HepG2 (cell line): ENCODE measurements around the gene GRK5. TPM values are rescaled to one million over a fixed set of nuclear protein-coding genes. Genes with fewer than 3 reads are reported as not detected.
A peak's percentile ranks its signal among the peaks of the same experiment; 100 is the strongest.

ENCODE experiments used
- ATAC-seq: fragments of 200-7000 bp; cut with Tn5 transposase; 3 replicates; pipeline ENCODE4 v1.9.1; 2020; ENCODE audit warnings: mild to moderate bottlenecking, moderate library complexity
- BruUV-seq: library from RNA; stranded (reverse); fragments of 400-500 nt; replicated peaks from 2 replicates; lab custom pipeline; 2021; lab: Mats Ljungman, UMichigan
- CTCF ChIA-PET: fragments of 300-600 bp; formaldehyde crosslinking; extraction: SDS; loops from one replicate; lab custom pipeline; 2021; ENCODE audit warnings: low total read pairs, inconsistent platforms, low intra/inter-chr PET ratio; lab: Yijun Ruan, JAX
- POLR2A ChIA-PET: fragments of 350-600 bp; sonication (Branson Sonifier 250); formaldehyde crosslinking; loops from one replicate; lab custom pipeline; 2020; ENCODE audit warnings: antibody characterized with exemption, inconsistent platforms; lab: Yijun Ruan, JAX
- DNase-seq: peaks from one replicate; pipeline ENCODE4 v3.0.0-alpha.2; 2015; ENCODE audit warnings: low spot score
- FAIRE-seq: peaks from 3 replicates; lab custom pipeline; 2011; peaks lifted over from hg19 to GRCh38; lab: Jason Lieb, UNC
- H2AFZ ChIP-seq: one replicate; pipeline ENCODE4 v1.6.1; 2011; ENCODE audit warnings: low read length, inconsistent platforms
- H3K27ac ChIP-seq: fragments of 300-600 bp; 3 replicates; pipeline ENCODE4 v1.8.0; 2011; ENCODE audit warnings: mixed run types, mild to moderate bottlenecking, mixed read lengths, low read length, inconsistent platforms; ENCODE audit not compliant: insufficient read depth; ENCODE audit errors: extremely low read length
- H3K27me3 ChIP-seq, 2 experiments: fragments of 200-600 bp in 1 of 2; 2 replicates in 1 of 2; 3 replicates in 1 of 2; pipeline versions ENCODE4 v1.6.0 to v1.8.0; 2011; ENCODE audit warnings: low read length in 2 of 2, mild to moderate bottlenecking in 2 of 2, moderate library complexity in 2 of 2, inconsistent platforms in 1 of 2; ENCODE audit not compliant: insufficient read depth in 2 of 2, control insufficient read depth in 1 of 2
- H3K36me3 ChIP-seq, 2 experiments: fragments of 200-600 bp in 1 of 2; replicated peaks in 1 of 2; 2 replicates in 1 of 2; 3 replicates in 1 of 2; pipeline versions ENCODE4 v1.5.1 to v1.8.0; 2011; ENCODE audit warnings: low read length in 2 of 2, inconsistent platforms in 1 of 2; ENCODE audit not compliant: insufficient read depth in 2 of 2, control insufficient read depth in 1 of 2
- H3K4me1 ChIP-seq: 2 replicates; pipeline ENCODE4 v1.5.1; 2012; ENCODE audit warnings: low read length, inconsistent platforms; ENCODE audit not compliant: insufficient read depth
- H3K4me2 ChIP-seq: 2 replicates; pipeline ENCODE4 v1.6.0; 2011; ENCODE audit warnings: low read depth, low read length, inconsistent platforms
- H3K4me3 ChIP-seq, 3 experiments: fragments of 200-600 bp in 1 of 3; sonication (generic), shearing (Covaris generic) in 1 of 3; replicated peaks in 1 of 3; 2 replicates each; pipeline ENCODE4 v1.5.1; 2011 to 2016; ENCODE audit warnings: low read length in 3 of 3, inconsistent platforms in 2 of 3, low read depth in 2 of 3, mild to moderate bottlenecking in 2 of 3, control low read depth in 1 of 3, mixed read lengths in 1 of 3; ENCODE audit not compliant: insufficient read depth in 1 of 3
- H3K79me2 ChIP-seq: one replicate; pipeline ENCODE4 v1.6.1; 2011; ENCODE audit warnings: low read length, inconsistent platforms; ENCODE audit not compliant: insufficient read depth
- H3K9ac ChIP-seq: 2 replicates; pipeline ENCODE4 v1.6.0; 2011; ENCODE audit warnings: mild to moderate bottlenecking, low read depth, low read length, inconsistent platforms; ENCODE audit not compliant: insufficient read depth
- H3K9me3 ChIP-seq: 2 replicates; pipeline ENCODE4 v1.5.1; 2012; ENCODE audit warnings: mild to moderate bottlenecking, low read length
- H4K20me1 ChIP-seq: 2 replicates; pipeline ENCODE4 v1.6.0; 2011; ENCODE audit warnings: inconsistent platforms, mild to moderate bottlenecking, low read length, moderate library complexity; ENCODE audit not compliant: insufficient read depth
- BRD4 ChIP-seq: sonication (generic); formaldehyde crosslinking; IDR thresholded peaks from 2 replicates; pipeline ENCODE4 v1.4.0; 2020; ENCODE audit warnings: missing genetic modification reagents
- IRF2 ChIP-seq: IDR thresholded peaks from 2 replicates; pipeline ENCODE4 v1.6.1; 2018; ENCODE audit warnings: missing genetic modification reagents, missing compliant biosample characterization
- KDM1A ChIP-seq: IDR thresholded peaks from 2 replicates; pipeline ENCODE4 v1.6.1; 2016; ENCODE audit warnings: missing compliant biosample characterization
- NCOA1 ChIP-seq: sonication (generic); formaldehyde crosslinking; IDR thresholded peaks from 2 replicates; pipeline ENCODE4 v1.9.0; 2021; ENCODE audit warnings: missing genetic modification reagents
- PCBP1 ChIP-seq: fragments of 200-400 bp; formaldehyde crosslinking; IDR thresholded peaks from 2 replicates; pipeline ENCODE4 v1.6.1; 2017; ENCODE audit warnings: mild to moderate bottlenecking, low read depth, low read length, borderline replicate concordance
- TCF7 ChIP-seq: sonication (generic); IDR thresholded peaks from 2 replicates; pipeline ENCODE4 v1.6.1; 2016; ENCODE audit warnings: antibody characterized with exemption, low read depth
- THAP8 ChIP-seq: sonication (generic); formaldehyde crosslinking; IDR thresholded peaks from 2 replicates; pipeline ENCODE4 v1.5.1; 2020; ENCODE audit warnings: missing genetic modification reagents, mild to moderate bottlenecking, borderline replicate concordance
- ZBTB33 ChIP-seq: sonication (generic); formaldehyde crosslinking; IDR thresholded peaks from 2 replicates; pipeline ENCODE4 v1.4.0; 2020; ENCODE audit warnings: missing genetic modification reagents
- ZBTB34 ChIP-seq: sonication (generic); formaldehyde crosslinking; IDR thresholded peaks from 2 replicates; pipeline ENCODE4 v1.8.0; 2022; ENCODE audit warnings: mild to moderate bottlenecking, missing genetic modification reagents
- ZNF441 ChIP-seq: sonication (generic); formaldehyde crosslinking; IDR thresholded peaks from 2 replicates; pipeline ENCODE4 v1.7.0; 2021; ENCODE audit warnings: missing genetic modification reagents, borderline replicate concordance
- ZNF740 ChIP-seq: sonication (generic); formaldehyde crosslinking; IDR thresholded peaks from 2 replicates; pipeline ENCODE4 v1.4.0; 2020; ENCODE audit warnings: missing genetic modification reagents
- ZNF777 ChIP-seq: sonication (generic); formaldehyde crosslinking; IDR thresholded peaks from 2 replicates; pipeline ENCODE4 v1.4.0; 2020; ENCODE audit warnings: missing genetic modification reagents
- WGBS: methylation state at CpG from one replicate; pipeline ENCODE4 v1.1.6; 2017; ENCODE audit warnings: low lambda C conversion rate; 5-methylcytosine and 5-hydroxymethylcytosine counted together
- in situ Hi-C: cut with HindIII; loops from 2 replicates; pipeline ENCODE4 v1.10.0; 2017; ENCODE audit warnings: low pct_unique_long_range_greater_than_20kb; ENCODE audit not compliant: extremely low pct_ligation_motif_present
- intact Hi-C: fragments of 100-400 bp; cut with micrococcal nuclease; formaldehyde crosslinking; loops from one replicate; pipeline ENCODE4 v1.10.0; 2022; ENCODE audit not compliant: unreplicated experiment
- polyA plus RNA-seq, 8 experiments: library from polyadenylated mRNA; depleted of rRNA in 3 of 8; stranded (reverse) in 7 of 8; unstranded in 1 of 8; fragments of >200 nt; fragmentation: Illumina TruSeq in 4 of 8; extraction: Trizol in 4 of 8; gene quantifications; 2 replicates each; pipeline versions ENCODE4 v1.2.1 to v1.2.3, GENCODE V29; 2011 to 2016; ENCODE audit warnings: low read depth in 4 of 8, missing spikeins in 1 of 8, mixed read lengths in 1 of 8; ENCODE audit not compliant: insufficient read depth in 1 of 8
- total RNA-seq, 5 experiments: library from RNA; depleted of rRNA; stranded (reverse); fragments of >200 nt; fragmentation: Illumina TruSeq; extraction: Trizol; gene quantifications; 2 replicates each; pipeline ENCODE4 v1.2.3, GENCODE V29; 2016; ENCODE audit warnings: low read depth in 1 of 5

Gene GRK5
- total and polyA plus RNA-seq, 2 of the 13 experiments (the other 11 are each of a cell fraction or from before 2014, with no cell fraction given), result 10.4 to 12.6 TPM

- Histone ChIP-seq H3K4me2 (no peak overlapping the region), H3K27me3 (peaks cover 1 to 44% of the 10 kb centered on the region in 2 experiments; a peak in 4 of 5 replicates), H3K36me3 (no peaks in the 10 kb centered on the region), H3K79me2 (no peaks in the 10 kb centered on the region), H3K4me3 (no peak overlapping the region), H3K4me1 (no peaks in the 10 kb centered on the region), H3K27ac (no peak overlapping the region)
- intact Hi-C loops, result no loop called here
- FAIRE-seq, result no peak
- WGBS, result 61% methylated on average over 6 of the region's 8 CpGs
- no peak for ATAC-seq
- CTCF ChIA-PET, result no interaction called here
- no peak for TF ChIP-seq ZNF441
- no peak for TF ChIP-seq ZBTB34 (CRISPR knock-in tag)
- peak; percentile 47; the same call in 1 of the 2 replicates for TF ChIP-seq ZBTB33 (CRISPR knock-in tag)
- no peak for TF ChIP-seq BRD4 (CRISPR knock-in tag)
- TF ChIP-seq, all 625 proteins: peak for 1
- in situ Hi-C loops, result no loop called here
- H3K9ac ChIP-seq, result no peak overlapping the region
- H2AFZ ChIP-seq, result no peak overlapping the region
- H4K20me1 ChIP-seq, result no peaks in the 10 kb centered on the region
- H3K9me3 ChIP-seq, result no peaks in the 10 kb centered on the region
- BruUV-seq, result no TSS peak
- POLR2A ChIA-PET, result no interaction called here
- no peak for DNase-seq
Observed at GRCh38 chr10:119469325-119469707, 261.9 kb downstream of the GRK5 start.

- intact Hi-C loops (no loop called here), in situ Hi-C loops (no loop called here)
- FAIRE-seq (no peak), ATAC-seq (no peak), DNase-seq (no peak)
- Histone ChIP-seq H3K79me2 (no peaks in the 10 kb centered on the region), H3K9me3 (no peaks in the 10 kb centered on the region), H3K9ac (no peak overlapping the region), H3K4me3 (no peak overlapping the region), H2AFZ (no peak overlapping the region), H3K4me1 (no peaks in the 10 kb centered on the region), H3K27ac (no peak overlapping the region), H3K36me3 (no peaks in the 10 kb centered on the region), H3K27me3 (peaks cover 1 to 49% of the 10 kb centered on the region in 2 experiments; a peak in 4 of 5 replicates), H3K4me2 (no peak overlapping the region), H4K20me1 (no peaks in the 10 kb centered on the region)
- ChIA-PET CTCF (no interaction called here), POLR2A (no interaction called here)
- no TSS peak for BruUV-seq
- 27% methylated on average over 7 of the region's 7 CpGs for WGBS
- TF ChIP-seq NCOA1 (CRISPR knock-in tag) (no peak), IRF2 (CRISPR knock-in tag) (no peak), TCF7 (no peak), THAP8 (CRISPR knock-in tag) (no peak), KDM1A (CRISPR knock-in tag) (no peak), ZNF740 (CRISPR knock-in tag) (no peak), PCBP1 (no peak), ZNF777 (CRISPR knock-in tag) (no peak)
Observed at GRCh38 chr10:119469846-119470245, 262.5 kb downstream of the GRK5 start.
